GM12874 (cell line): Measurements from ENCODE around the gene CERS6.

Source experiments
- CTCF ChIP-seq: IDR thresholded peaks from 2 replicates; pipeline ENCODE4 v1.5.1; 2011; ENCODE audit warnings: low read depth, mild to moderate bottlenecking, control low read depth, low read length, moderate library complexity; ENCODE audit not compliant: insufficient read depth

Gene CERS6

GRCh38 chr2:168455645-168456520 lies at the start of gene CERS6:
TSS of gene CERS6 (plus strand) at chr2:168456272. CDS start at chr2:168456449, 177 bp downstream.
- TF ChIP-seq CTCF: no peak

GRCh38 chr2:168416555-168416954 lies 39.5 kb upstream of the CERS6 start:
- no peak for TF ChIP-seq CTCF

GRCh38 chr2:168422584-168422983 lies 33.5 kb upstream of the CERS6 start:
- no peak for TF ChIP-seq CTCF

GRCh38 chr2:168424112-168424951 lies 31.7 kb upstream of the CERS6 start:
- TF ChIP-seq CTCF: no peak

- no peak for TF ChIP-seq CTCF
These were observed 31.1 kb upstream of the CERS6 start for GRCh38 chr2:168424971-168425370.

- TF ChIP-seq CTCF: no peak
These were observed 29.2 kb upstream of the CERS6 start for GRCh38 chr2:168426861-168427260.

GRCh38 chr2:168427451-168427850 lies 28.6 kb upstream of the CERS6 start:
- TF ChIP-seq CTCF: no peak
